BJ (cell line): ENCODE data around the gene TMED4. TPM values are rescaled to one million over a fixed set of nuclear protein-coding genes. Genes with fewer than 3 reads are reported as not detected.
"Not testable (repeated sequence)": the region's sequence is repeated elsewhere in the genome, so short reads cannot be mapped to it uniquely, and the experiment has no call there.

ENCODE experiments used
- CTCF ChIA-PET: fragments of 350-600 bp; formaldehyde crosslinking; extraction: SDS; loops from one replicate; lab custom pipeline; 2021; ENCODE audit warnings: antibody characterized with exemption, inconsistent platforms; lab: Yijun Ruan, JAX
- POLR2A ChIA-PET: fragments of 300-600 bp; sonication (Branson Sonifier 250); formaldehyde crosslinking; extraction: SDS; loops from one replicate; lab custom pipeline; 2021; ENCODE audit warnings: antibody characterized with exemption; lab: Charles Lee
- DNase-seq: peaks from one replicate; pipeline ENCODE4 v3.0.0-alpha.2; 2011; ENCODE audit warnings: low read depth
- H3K27me3 ChIP-seq: 2 replicates; pipeline ENCODE4 v1.6.0; 2011; ENCODE audit warnings: low read length; ENCODE audit not compliant: control insufficient read depth, insufficient read depth
- H3K36me3 ChIP-seq: 2 replicates; pipeline ENCODE4 v1.5.1; 2011; ENCODE audit warnings: low read length; ENCODE audit not compliant: control insufficient read depth, insufficient read depth
- H3K4me3 ChIP-seq: 2 replicates; pipeline ENCODE4 v1.5.1; 2011; ENCODE audit warnings: low read depth, mild to moderate bottlenecking, control low read depth, low read length
- CTCF ChIP-seq: IDR thresholded peaks from 2 replicates; pipeline ENCODE4 v1.5.1; 2011; ENCODE audit warnings: low read depth, mild to moderate bottlenecking, control low read depth, inconsistent platforms, low read length, moderate library complexity; ENCODE audit not compliant: insufficient read depth
- polyA plus RNA-seq: library from polyadenylated mRNA; depleted of rRNA; stranded (reverse); fragments of >200 nt; gene quantifications from 2 replicates; pipeline ENCODE4 v1.2.3, GENCODE V29; 2011

The TMED4 gene
- polyA plus RNA-seq, 1 experiment: 80.9 TPM

GRCh38 chr7:44602576-44602910 is 20.5 kb upstream of the TMED4 start:
- Histone ChIP-seq H3K36me3 (no peaks in the 10 kb centered on the region), H3K27me3 (no peaks in the 10 kb centered on the region), H3K4me3 (no peak overlapping the region)
- no peak for DNase-seq
- ChIA-PET CTCF (interaction anchor here (0.6 to 0.7 kb wide), 2 partner anchors 54 to 1271 kb away, joined by 3 to 4 read pairs; no protein-coding TSS in a partner anchor), POLR2A (no interaction called here)
- TF ChIP-seq CTCF: no peak

- POLR2A ChIA-PET: no interaction called here
- peaks cover 1% of the 10 kb centered on the region; the same call in 1 of the 2 replicates for H3K27me3 ChIP-seq
- H3K4me3 ChIP-seq: no peak overlapping the region
- TF ChIP-seq CTCF: no peak
- CTCF ChIA-PET: no interaction called here
- no peak for DNase-seq
- no peaks in the 10 kb centered on the region for H3K36me3 ChIP-seq
Measured at GRCh38 chr7:44599222-44599621, 17.2 kb upstream of the TMED4 start.

GRCh38 chr7:44597181-44597580 is 15.2 kb upstream of the TMED4 start:
- POLR2A ChIA-PET, CTCF ChIA-PET, DNase-seq, H3K27me3 ChIP-seq, H3K36me3 ChIP-seq, H3K4me3 ChIP-seq: not testable (repeated sequence)

GRCh38 chr7:44595934-44596635 is 14.1 kb upstream of the TMED4 start:
- DNase-seq: no peak
- no peak for TF ChIP-seq CTCF
- ChIA-PET POLR2A (no interaction called here), CTCF (no interaction called here)
- H3K27me3 ChIP-seq: peaks cover 1% of the 10 kb centered on the region; the same call in 1 of the 2 replicates
- H3K36me3 ChIP-seq: no peaks in the 10 kb centered on the region
- no peak overlapping the region for H3K4me3 ChIP-seq

GRCh38 chr7:44590910-44591309 is 8.9 kb upstream of the TMED4 start:
- H3K27me3 ChIP-seq: peaks cover under 1% of the 10 kb centered on the region; the same call in 1 of the 2 replicates
- H3K36me3 ChIP-seq: no peaks in the 10 kb centered on the region
- H3K4me3 ChIP-seq: no peak overlapping the region
- POLR2A ChIA-PET: interaction anchor here (0.6 kb wide), 1 partner anchor 16 kb away, joined by 3 read pairs; no protein-coding TSS in a partner anchor
- no peak for DNase-seq
- CTCF ChIA-PET: interaction anchor here (1.5 kb wide), 1 partner anchor 256 kb away, joined by 9 read pairs; the partner anchor contains the start of gene H2AZ2
- no peak for TF ChIP-seq CTCF
